ENCODE measurements around the gene GPC5.

DNA sequence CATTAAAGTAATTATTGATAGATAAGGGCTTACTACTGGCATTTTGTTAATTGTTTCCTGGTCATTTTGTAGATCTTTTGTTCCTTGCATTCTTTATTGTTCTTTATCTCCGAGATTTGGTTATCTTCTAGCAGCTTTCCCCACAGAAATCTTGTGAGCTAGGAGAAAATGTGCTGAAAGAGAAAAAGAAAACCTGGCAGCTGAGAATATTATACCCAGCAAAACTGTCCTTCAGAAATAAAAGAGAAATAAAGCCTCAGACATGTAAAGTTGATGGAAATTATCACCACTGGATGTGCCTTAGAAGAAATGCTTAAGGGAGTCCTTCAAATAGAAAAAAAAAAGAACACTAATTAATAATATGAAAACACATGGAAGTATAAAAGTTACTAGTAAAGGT lies 1363.3 kb downstream of the GPC5 start:
- TF ChIP-seq, protein P1, sequence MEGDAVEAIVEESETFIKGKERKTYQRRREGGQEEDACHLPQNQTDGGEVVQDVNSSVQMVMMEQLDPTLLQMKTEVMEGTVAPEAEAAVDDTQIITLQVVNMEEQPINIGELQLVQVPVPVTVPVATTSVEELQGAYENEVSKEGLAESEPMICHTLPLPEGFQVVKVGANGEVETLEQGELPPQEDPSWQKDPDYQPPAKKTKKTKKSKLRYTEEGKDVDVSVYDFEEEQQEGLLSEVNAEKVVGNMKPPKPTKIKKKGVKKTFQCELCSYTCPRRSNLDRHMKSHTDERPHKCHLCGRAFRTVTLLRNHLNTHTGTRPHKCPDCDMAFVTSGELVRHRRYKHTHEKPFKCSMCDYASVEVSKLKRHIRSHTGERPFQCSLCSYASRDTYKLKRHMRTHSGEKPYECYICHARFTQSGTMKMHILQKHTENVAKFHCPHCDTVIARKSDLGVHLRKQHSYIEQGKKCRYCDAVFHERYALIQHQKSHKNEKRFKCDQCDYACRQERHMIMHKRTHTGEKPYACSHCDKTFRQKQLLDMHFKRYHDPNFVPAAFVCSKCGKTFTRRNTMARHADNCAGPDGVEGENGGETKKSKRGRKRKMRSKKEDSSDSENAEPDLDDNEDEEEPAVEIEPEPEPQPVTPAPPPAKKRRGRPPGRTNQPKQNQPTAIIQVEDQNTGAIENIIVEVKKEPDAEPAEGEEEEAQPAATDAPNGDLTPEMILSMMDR (IDR thresholded peaks at IDR 0.05) = no peak
- no peak for TF ChIP-seq POLR2A (IDR thresholded peaks at IDR 0.05)
